ENCODE data around the gene KLRC1. TPM values are rescaled to one million over a fixed set of nuclear protein-coding genes. Genes with fewer than 3 reads are reported as not detected.
"Not testable (repeated sequence)": the region's sequence is repeated elsewhere in the genome, so short reads cannot be mapped to it uniquely, and the experiment has no call there.

The KLRC1 gene
- total and polyA plus RNA-seq, 4 donors: 0.49 to 2.5 (median 1.2) TPM

DNA sequence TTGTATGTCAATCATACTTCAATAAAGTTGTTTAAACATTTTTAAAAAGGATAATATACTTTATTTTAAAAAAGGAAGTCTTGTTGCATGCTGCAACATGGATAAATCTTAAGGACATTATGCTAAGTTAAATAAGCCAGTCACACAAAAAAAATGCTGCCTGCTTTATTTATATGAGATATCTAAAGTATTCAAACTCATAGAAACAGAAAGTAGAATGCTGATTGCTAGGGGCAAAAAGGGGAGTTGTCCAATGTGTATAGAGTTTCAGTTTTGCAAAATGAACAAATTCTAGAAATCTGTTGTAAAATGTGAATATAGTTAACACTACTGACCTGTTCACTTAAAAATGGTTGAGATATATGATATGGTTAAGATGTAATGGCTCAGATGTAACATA, 52.3 kb downstream of the KLRC1 start:
- H3K27me3 ChIP-seq (ENCODE audit: control insufficient read depth in 3 of 3, insufficient read depth in 3 of 3, low read length in 2 of 3): no peaks in the 10 kb centered on the region
- H3K9ac ChIP-seq (ENCODE audit: insufficient read depth in 1 of 2, low read length in 2 of 2): no peak overlapping the region
- no peaks in the 10 kb centered on the region for H3K9me3 ChIP-seq (ENCODE audit: control insufficient read depth in 4 of 4, insufficient read depth in 3 of 4, low read length in 3 of 4)
- H3K36me3 ChIP-seq (ENCODE audit: control insufficient read depth in 4 of 4, insufficient read depth in 4 of 4, low read length in 4 of 4): no peaks in the 10 kb centered on the region
- peaks cover 0 to 1% (median 0%) of the 10 kb centered on the region in 5 donors for H3K4me1 ChIP-seq (ENCODE audit: control insufficient read depth in 5 of 5, insufficient read depth in 5 of 5, low read length in 5 of 5)
- H3K27ac ChIP-seq (ENCODE audit: low read depth in 1 of 2, low read length in 1 of 2): no peak overlapping the region
- ATAC-seq (ENCODE audit: insufficient read depth, low FRiP score) (no peak), DNase-seq (no peak)
- TF ChIP-seq CTCF (IDR thresholded peaks at IDR 0.05; ENCODE audit: control extremely low read depth, extremely low read depth): no peak
- no peak overlapping the region for H3K4me3 ChIP-seq

- TF ChIP-seq CTCF (IDR thresholded peaks at IDR 0.05; ENCODE audit: control extremely low read depth, extremely low read depth): no peak
- no peak for DNase-seq
- H3K27me3 ChIP-seq (ENCODE audit: control insufficient read depth in 3 of 3, insufficient read depth in 3 of 3, low read length in 2 of 3): no peaks in the 10 kb centered on the region
- 84 to 89% methylated on average over 2 of the region's 2 CpGs for WGBS, 2 donors
- H3K4me1 ChIP-seq (ENCODE audit: control insufficient read depth in 5 of 5, insufficient read depth in 5 of 5, low read length in 5 of 5): peaks cover 0 to 5% (median 1%) of the 10 kb centered on the region in 5 donors
- ATAC-seq (ENCODE audit: insufficient read depth, low FRiP score): no peak
- no peaks in the 10 kb centered on the region for H3K9me3 ChIP-seq (ENCODE audit: control insufficient read depth in 4 of 4, insufficient read depth in 3 of 4, low read length in 3 of 4)
- H3K27ac ChIP-seq (ENCODE audit: low read depth in 1 of 2, low read length in 1 of 2): no peak overlapping the region
- H3K4me3 ChIP-seq: no peak overlapping the region
- H3K36me3 ChIP-seq (ENCODE audit: control insufficient read depth in 4 of 4, insufficient read depth in 4 of 4, low read length in 4 of 4): no peaks in the 10 kb centered on the region
- H3K9ac ChIP-seq (ENCODE audit: insufficient read depth in 1 of 2, low read length in 2 of 2): no peak overlapping the region
These were observed 55.0 kb downstream of the KLRC1 start for GRCh38 chr12:10398168-10398567.

GRCh38 chr12:10397296-10397695, 55.9 kb downstream of the KLRC1 start:
- no peak for ATAC-seq (ENCODE audit: insufficient read depth, low FRiP score)
- WGBS, 2 donors: 41 to 59% methylated on average over 2 of the region's 2 CpGs
- Histone ChIP-seq H3K4me3 (no peak overlapping the region), H3K9ac (ENCODE audit: insufficient read depth in 1 of 2, low read length in 2 of 2) (no peak overlapping the region), H3K27ac (ENCODE audit: low read depth in 1 of 2, low read length in 1 of 2) (no peak overlapping the region), H3K4me1 (ENCODE audit: control insufficient read depth in 5 of 5, insufficient read depth in 5 of 5, low read length in 5 of 5) (peaks cover 0 to 5% (median 1%) of the 10 kb centered on the region in 5 donors), H3K27me3 (ENCODE audit: control insufficient read depth in 3 of 3, insufficient read depth in 3 of 3, low read length in 2 of 3) (no peaks in the 10 kb centered on the region), H3K9me3 (ENCODE audit: control insufficient read depth in 4 of 4, insufficient read depth in 3 of 4, low read length in 3 of 4) (no peaks in the 10 kb centered on the region), H3K36me3 (ENCODE audit: control insufficient read depth in 4 of 4, insufficient read depth in 4 of 4, low read length in 4 of 4) (no peaks in the 10 kb centered on the region)
- no peak for DNase-seq
- TF ChIP-seq CTCF (IDR thresholded peaks at IDR 0.05; ENCODE audit: control extremely low read depth, extremely low read depth): no peak

- H3K27me3 ChIP-seq (ENCODE audit: control insufficient read depth in 3 of 3, insufficient read depth in 3 of 3, low read length in 2 of 3); ATAC-seq (ENCODE audit: insufficient read depth, low FRiP score); H3K27ac ChIP-seq (ENCODE audit: low read depth in 1 of 2, low read length in 1 of 2); H3K36me3 ChIP-seq (ENCODE audit: control insufficient read depth in 4 of 4, insufficient read depth in 4 of 4, low read length in 4 of 4); H3K4me3 ChIP-seq; DNase-seq; H3K9me3 ChIP-seq (ENCODE audit: control insufficient read depth in 4 of 4, insufficient read depth in 3 of 4, low read length in 3 of 4); H3K9ac ChIP-seq (ENCODE audit: insufficient read depth in 1 of 2, low read length in 2 of 2); H3K4me1 ChIP-seq (ENCODE audit: control insufficient read depth in 5 of 5, insufficient read depth in 5 of 5, low read length in 5 of 5): not testable (repeated sequence)
- 86 to 95% methylated on average over 15 of the region's 15 CpGs for WGBS, 2 donors
These were observed 57.0 kb downstream of the KLRC1 start for GRCh38 chr12:10396176-10396575.

Other genes with a start within 250 kb of the KLRC1 start
- 10 to 100 TPM; 62.9 to 88.5 TPM for gene GABARAPL1, start 240.5 kb downstream of the KLRC1 start, total RNA-seq
- 10 to 100 TPM; 44.0 to 87.1 TPM for gene GABARAPL1, start 240.5 kb downstream of the KLRC1 start, polyA plus RNA-seq
- 1 to 10 TPM; 4.9 to 5.2 TPM for gene KLRD1, start 145.5 kb downstream of the KLRC1 start, total RNA-seq
- 1 to 10 TPM; 1.1 to 2.6 TPM for gene KLRD1, start 145.5 kb downstream of the KLRC1 start, polyA plus RNA-seq
- 1 to 10 TPM; 1.6 to 2.9 TPM for gene KLRK1, start 63.3 kb downstream of the KLRC1 start, total RNA-seq
- 1 to 10 TPM; 4.0 to 5.7 TPM for gene KLRK1, start 63.3 kb downstream of the KLRC1 start, polyA plus RNA-seq
- under 1 TPM in 1 of 2 donors, not detected in 1; 0.91 TPM for gene KLRC4, start 43.6 kb downstream of the KLRC1 start, total RNA-seq
- gene KLRC4, start 43.6 kb downstream of the KLRC1 start, polyA plus RNA-seq: under 1 TPM in 1 of 2 donors, not detected in 1; 0.45 TPM
- gene KLRC3, start 32.8 kb downstream of the KLRC1 start, total RNA-seq: 1 to 10 TPM in 1 of 2 donors, not detected in 1; 2.6 TPM
- under 1 TPM; 0.22 to 0.44 TPM for gene KLRC3, start 32.8 kb downstream of the KLRC1 start, polyA plus RNA-seq
- under 1 TPM in 1 of 2 donors, not detected in 1; 0.71 TPM for gene KLRC2, start 17.4 kb downstream of the KLRC1 start, total RNA-seq
- gene KLRC2, start 17.4 kb downstream of the KLRC1 start, polyA plus RNA-seq: under 1 TPM; 0.22 to 0.55 TPM
- 1 to 10 TPM; 1.8 to 2.4 TPM for gene EIF2S3B, start 52.5 kb upstream of the KLRC1 start, total RNA-seq
- gene EIF2S3B, start 52.5 kb upstream of the KLRC1 start, polyA plus RNA-seq: under 1 TPM; 0.06 to 0.38 TPM
- gene MAGOHB, start 160.2 kb upstream of the KLRC1 start, total RNA-seq: 10 to 100 TPM; 19.7 to 26.4 TPM
- 10 to 100 TPM; 19.3 to 39.7 TPM for gene MAGOHB, start 160.2 kb upstream of the KLRC1 start, polyA plus RNA-seq
- 1 to 10 TPM in 1 of 2 donors, under 1 TPM in 1; 0.77 to 1.0 TPM for gene STYK1, start 220.7 kb upstream of the KLRC1 start, total RNA-seq
- gene STYK1, start 220.7 kb upstream of the KLRC1 start, polyA plus RNA-seq: 1 to 10 TPM in 1 of 2 donors, under 1 TPM in 1; 0.67 to 1.3 TPM